ENCODE results near the gene SST.

The SST gene

DNA sequence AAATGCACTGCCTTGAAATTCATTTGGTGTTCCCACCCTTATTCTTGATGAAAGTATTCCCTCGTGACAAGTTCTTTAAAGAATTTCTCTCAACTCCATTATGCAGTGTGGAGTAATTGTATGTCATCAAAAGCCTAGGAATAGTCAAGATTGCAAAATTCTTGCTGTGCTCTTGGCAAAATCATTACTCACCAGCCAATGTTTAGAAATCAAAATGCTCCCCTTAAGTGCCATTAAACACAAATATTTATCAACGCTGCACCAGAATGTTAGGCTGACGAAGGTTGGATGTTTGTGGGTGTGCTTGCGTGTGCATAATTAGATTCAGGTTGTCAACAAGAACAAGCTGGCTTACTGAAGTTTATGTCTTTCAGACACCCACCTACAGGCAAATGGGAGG is 40.5 kb downstream of the SST start:
- DNase-seq (ENCODE audit: low spot score) = no peak

DNA sequence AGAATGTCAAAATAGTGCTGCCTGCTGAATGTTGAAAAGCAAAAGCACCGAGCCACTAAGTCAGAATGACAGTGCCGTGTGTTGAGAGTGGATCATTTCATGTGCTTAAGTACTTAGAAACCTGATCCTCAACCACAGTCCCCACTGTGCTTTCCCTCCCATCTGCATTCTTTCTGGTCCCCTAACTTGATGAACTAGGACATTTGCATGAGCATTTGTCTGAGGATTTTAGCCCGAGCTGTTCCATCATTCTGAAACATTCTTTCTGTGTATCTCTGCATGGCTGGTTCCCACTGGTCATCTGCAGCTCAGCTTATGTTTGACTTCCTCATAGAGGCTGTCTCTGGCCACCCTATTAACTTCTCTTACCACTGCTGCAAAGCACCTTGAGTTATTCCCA is 42.0 kb downstream of the SST start:
- DNase-seq (ENCODE audit: low spot score) = no peak

DNA sequence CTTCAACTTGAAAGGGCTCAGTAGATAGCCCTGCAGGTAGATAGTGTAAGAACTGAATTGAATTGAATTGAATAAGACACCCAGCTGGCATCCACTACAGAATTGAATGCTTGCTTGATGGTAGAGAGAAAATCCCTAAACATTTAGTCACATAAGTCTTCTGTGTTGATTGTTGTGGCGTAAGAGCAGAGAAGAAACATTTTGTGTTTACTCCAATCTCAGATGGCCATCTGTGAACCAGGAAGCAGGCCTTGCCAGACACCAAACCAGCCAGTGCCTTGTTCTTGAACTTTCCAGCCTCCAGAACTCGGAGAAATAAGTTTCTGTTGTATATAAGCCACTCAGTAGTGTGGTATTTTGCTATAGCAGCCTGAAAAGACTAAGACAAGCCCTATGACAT is 43.6 kb downstream of the SST start:
- no peak for DNase-seq (ENCODE audit: low spot score)

DNA sequence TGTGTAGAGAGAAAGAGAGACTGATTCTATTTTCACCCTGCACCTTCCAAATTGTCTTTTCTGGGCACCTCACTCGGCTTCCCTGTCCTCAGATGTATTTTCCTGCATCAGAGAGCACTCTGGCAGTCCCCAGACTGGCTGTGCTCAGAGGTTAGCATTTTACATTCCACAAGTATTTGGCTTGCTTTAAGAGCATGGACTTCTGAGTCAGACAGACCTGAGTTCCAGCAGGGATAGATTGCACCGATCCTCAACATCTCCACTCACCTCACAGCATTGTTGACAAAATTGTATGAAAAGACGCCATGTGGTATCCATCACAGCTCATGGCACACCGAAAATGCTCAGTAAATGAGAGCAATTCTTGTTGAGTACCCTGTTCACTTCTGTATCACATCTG is 45.6 kb downstream of the SST start:
- no peak for DNase-seq (ENCODE audit: low spot score)

DNA sequence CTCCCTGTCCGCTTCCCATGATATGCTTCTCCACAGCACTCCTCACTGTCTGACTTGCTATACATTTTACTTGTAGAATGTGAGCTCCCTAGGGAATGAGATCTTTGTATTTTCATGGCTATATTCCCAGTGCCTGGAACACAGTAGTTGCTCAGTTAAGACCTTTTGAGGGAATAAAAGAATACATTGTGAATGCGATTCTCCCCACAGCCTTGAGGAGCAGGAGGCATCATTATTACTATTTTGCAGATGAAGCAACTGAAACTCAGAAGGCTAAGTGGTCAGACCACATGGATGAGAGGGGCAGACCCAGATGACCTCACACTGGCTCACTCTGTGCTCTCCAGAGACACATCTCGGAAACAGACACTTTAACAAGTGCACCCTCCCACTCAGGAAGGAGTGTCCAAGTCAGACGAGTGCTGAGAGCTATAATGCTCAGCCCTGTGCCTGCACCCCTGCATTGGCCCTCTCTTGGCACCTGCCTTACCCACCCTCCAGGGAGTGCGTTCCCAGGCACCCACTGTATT is 46.8 kb downstream of the SST start:
- DNase-seq (ENCODE audit: low spot score) = no peak

DNA sequence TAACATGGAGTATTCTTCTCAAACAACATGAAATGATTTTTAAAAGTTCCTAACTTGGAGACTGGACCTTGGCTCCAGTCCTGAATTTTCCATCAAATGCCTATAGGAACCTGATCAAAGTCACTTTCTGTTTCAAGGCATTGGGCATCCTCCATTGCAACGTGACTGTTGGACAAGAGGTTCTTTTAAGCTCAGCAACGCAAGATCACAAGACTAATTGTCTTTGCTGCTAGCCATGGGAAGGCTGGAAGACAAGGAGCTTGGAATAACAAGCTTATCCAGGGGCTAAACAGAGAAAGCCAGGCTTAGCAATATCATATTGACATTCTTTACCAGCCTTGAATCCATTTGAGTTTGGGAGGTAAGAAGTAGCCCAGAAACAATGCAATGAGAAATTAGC is 48.3 kb downstream of the SST start:
- DNase-seq (ENCODE audit: low spot score) = no peak

DNA sequence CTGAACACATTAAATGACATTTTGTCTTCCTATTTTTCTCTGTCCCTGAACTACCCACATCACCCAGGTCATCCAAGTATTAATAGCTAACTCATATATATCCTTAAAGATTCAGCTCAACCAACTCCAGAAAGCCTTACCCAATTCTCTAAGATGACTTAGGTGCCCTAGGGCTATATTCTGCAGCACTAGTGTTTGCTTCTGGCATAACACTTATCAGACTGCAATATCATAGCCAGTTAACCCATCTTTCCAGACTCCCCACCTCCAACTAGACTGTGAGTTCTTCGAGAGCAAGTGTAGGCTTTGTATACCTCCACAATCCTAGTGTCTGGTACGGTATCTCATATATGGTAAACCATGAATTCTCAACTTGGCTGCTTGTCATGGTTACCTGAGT is 50.7 kb downstream of the SST start:
- no peak for DNase-seq (ENCODE audit: low spot score)

Measured in Ammon's horn (tissue), 1 donor.